Middle frontal gyrus (tissue), 1 donor: ENCODE data around the gene ZNF620.
"Not testable (repeated sequence)": the region's sequence is repeated elsewhere in the genome, so short reads cannot be mapped to it uniquely, and the experiment has no call there.

Source experiments
- DNase-seq: peaks from one replicate; pipeline ENCODE4 v3.0.0-alpha.2; 2015; ENCODE audit warnings: low spot score; ENCODE audit errors: extremely low spot score

Gene ZNF620

DNA sequence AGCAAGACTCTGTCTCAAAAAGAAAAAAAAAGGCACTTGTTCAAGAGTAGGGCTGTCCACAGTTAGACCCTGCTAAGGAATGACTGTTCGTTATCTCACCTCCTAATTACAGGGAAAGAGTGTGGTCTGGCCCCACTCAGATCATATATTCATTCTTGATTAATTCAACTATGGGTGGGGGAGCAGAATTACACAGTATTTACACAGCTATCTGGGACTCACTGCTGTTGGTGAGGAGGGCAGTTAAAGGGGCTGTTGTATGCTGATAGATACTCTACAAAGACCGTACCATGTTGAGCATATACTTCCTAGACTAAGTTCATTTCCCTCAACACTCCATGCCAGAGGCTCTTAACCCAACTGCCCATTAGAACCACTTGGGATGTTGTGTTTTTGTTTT, 3.8 kb upstream of the ZNF620 start:
- DNase-seq: no peak

GRCh38 chr3:40504636-40505430, 1.0 kb upstream of the ZNF620 start:
- DNase-seq: no peak

DNA sequence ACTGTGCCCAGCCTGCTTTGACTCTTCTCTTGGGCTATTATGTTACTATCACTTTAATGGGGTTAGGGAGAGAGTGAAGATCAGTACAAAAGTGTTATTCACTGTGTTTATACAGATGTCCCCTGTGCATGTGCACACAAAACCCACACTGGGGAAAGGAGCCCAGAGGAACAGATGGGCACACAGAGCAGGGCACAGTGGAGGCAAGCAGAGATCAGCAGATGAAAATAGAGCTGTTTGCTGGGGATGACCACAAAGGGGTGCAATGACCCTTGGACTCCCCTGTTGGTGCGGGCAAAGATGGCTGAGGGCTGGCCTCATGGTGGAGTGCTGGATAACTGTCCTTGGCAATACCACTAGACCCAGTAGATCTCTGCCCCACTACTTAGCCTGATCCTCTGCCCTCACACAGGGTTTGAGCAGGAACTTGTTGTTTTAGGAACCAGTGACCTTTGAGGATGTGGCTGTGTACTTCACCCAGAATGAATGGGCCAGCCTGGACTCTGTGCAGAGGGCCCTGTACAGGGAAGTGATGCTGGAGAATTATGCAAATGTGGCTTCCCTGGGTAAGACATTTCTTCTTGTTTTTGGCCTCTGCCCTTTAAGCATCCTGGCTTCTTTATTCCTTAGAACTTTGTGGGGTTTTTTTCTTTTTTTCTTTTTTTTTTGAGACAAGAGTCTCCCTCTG, 5.3 kb downstream of the ZNF620 start:
- no peak for DNase-seq

- DNase-seq: no peak
Measured at GRCh38 chr3:40516201-40516600, 10.4 kb downstream of the ZNF620 start.

DNA sequence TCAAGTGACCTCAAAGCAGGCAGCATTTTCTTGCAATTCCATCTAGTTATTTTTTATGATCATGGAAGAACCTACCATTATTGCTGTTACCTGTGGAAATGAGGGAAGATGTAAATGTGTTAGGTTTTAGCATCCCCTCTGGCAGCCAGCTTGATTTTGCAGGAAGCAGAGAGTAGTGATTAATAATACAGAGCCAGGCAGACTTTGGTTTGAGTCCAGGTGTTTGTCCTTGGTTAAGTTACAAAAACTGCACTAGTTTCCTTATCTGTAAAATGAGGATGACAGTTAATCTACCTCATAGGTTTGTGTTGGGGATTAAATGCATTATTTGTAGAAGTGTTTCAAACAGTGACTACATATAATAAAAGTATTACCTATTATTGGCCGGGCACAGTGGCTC, 12.2 kb downstream of the ZNF620 start:
- DNase-seq: no peak

GRCh38 chr3:40518848-40519247, 13.0 kb downstream of the ZNF620 start:
- DNase-seq: no peak

DNA sequence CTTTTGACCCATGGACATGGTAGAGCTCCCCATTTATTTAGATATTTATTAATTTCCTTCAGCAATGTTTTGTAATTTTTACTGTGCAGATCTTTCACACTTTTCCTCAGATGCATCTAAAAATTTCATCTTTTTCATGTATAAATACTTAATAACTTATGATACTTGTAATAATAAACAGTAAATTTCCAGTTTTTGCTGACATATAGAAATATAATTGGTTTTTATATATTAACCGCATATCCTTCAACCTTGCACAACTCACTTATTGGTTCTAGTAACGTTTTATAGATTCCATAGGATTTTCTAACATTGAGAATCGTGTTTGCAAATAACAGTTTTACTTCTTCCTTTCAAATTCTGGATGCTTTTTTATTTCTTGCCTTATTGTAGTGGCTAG, 15.4 kb downstream of the ZNF620 start:
- no peak for DNase-seq

- DNase-seq: no peak
Measured at GRCh38 chr3:40523781-40524180, 17.9 kb downstream of the ZNF620 start.

GRCh38 chr3:40524222-40524567, 18.4 kb downstream of the ZNF620 start:
- DNase-seq: no peak

GRCh38 chr3:40524568-40525285, 18.9 kb downstream of the ZNF620 start, which contains the start of gene ZNF621:
Gene ZNF621 (plus strand): TSS chr3:40524960. CDS start chr3:40525841, 881 bp downstream.
- peak; percentile 68 for DNase-seq

DNA sequence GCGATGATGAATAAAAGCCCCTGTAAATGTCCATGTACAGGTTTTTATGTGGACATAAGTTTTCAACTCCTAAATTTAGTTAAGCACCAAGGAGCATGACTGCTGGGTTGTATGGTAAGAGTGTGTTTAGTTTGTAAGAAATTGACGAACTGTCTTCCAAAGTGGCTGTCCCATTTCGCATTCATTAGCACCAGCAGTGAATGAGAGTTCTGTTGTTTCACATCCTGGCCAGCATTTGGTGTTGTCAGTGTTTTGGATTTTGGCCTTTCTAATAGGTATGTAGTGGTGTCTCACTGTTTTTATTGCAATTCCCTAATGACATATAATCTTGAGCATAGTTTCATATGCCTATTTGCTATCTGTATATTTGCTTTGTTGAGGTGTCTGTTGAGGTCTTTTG, 22.6 kb downstream of the ZNF620 start:
- no peak for DNase-seq

DNA sequence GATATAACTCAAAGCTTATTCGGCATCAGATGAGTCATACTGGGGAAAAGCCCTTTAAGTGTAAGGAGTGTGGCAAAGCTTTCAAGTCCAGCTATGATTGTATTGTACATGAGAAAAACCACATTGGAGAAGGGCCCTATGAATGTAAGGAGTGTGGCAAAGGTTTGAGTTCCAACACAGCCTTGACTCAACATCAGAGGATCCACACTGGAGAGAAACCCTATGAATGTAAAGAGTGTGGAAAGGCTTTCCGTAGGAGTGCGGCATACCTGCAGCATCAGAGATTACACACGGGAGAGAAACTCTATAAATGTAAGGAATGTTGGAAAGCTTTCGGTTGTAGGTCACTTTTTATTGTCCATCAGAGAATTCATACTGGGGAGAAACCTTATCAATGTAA, 26.4 kb downstream of the ZNF620 start:
- DNase-seq: no peak

GRCh38 chr3:40534283-40534682, 28.4 kb downstream of the ZNF620 start:
- DNase-seq: no peak

DNA sequence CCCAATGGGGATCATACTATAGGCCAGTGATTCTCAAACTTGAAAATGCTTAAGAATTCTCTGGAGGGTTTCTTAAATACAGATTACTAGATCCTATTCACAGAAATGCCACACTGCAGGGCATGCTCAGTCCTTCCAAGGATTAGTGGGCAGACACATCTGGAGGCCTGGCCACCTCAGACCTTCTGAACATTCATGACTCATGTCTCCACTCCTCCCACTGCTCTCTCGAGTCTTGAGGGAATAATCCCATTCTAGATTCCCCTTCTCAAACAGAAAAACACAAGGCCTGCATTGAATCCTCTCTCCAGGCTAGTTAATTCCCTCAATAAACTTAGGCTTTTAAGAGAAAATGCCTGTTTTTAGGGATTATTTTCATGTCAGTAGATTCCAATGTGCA, 41.0 kb downstream of the ZNF620 start:
- DNase-seq: no peak

- no peak for DNase-seq
Measured at GRCh38 chr3:40550167-40550566, 44.3 kb downstream of the ZNF620 start.

GRCh38 chr3:40557575-40558161, 51.8 kb downstream of the ZNF620 start:
- DNase-seq: no peak

- DNase-seq: not testable (repeated sequence)
Measured at GRCh38 chr3:40562482-40562881, 56.6 kb downstream of the ZNF620 start.

GRCh38 chr3:40565629-40566028, 59.8 kb downstream of the ZNF620 start:
- DNase-seq: not testable (repeated sequence)

DNA sequence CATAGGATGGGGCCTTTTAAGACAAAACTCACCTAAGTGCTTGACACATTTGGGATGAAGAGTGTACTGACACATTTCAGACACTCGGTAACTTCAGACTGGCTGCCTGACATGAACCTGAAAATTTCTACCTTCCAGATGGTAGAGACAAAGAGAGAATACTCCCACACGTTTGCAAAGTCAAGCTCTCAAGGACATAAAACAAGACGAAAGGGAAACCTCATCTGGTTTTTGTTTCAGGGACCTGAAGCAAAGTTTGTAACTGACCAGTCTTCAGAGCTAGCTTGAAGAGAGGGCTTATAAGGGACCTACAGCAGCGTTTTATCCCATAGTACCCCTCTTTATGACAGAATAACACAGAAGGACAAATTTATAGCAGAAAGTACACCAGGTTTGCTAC, 60.9 kb downstream of the ZNF620 start:
- no peak for DNase-seq
